ENCODE measurements around the gene OTOP1. TPM values are rescaled to one million over a fixed set of nuclear protein-coding genes. Genes with fewer than 3 reads are reported as not detected.
"Not testable (repeated sequence)": the region's sequence is repeated elsewhere in the genome, so short reads cannot be mapped to it uniquely, and the experiment has no call there.

Gene OTOP1
- total RNA-seq, 1 donor = not detected

DNA sequence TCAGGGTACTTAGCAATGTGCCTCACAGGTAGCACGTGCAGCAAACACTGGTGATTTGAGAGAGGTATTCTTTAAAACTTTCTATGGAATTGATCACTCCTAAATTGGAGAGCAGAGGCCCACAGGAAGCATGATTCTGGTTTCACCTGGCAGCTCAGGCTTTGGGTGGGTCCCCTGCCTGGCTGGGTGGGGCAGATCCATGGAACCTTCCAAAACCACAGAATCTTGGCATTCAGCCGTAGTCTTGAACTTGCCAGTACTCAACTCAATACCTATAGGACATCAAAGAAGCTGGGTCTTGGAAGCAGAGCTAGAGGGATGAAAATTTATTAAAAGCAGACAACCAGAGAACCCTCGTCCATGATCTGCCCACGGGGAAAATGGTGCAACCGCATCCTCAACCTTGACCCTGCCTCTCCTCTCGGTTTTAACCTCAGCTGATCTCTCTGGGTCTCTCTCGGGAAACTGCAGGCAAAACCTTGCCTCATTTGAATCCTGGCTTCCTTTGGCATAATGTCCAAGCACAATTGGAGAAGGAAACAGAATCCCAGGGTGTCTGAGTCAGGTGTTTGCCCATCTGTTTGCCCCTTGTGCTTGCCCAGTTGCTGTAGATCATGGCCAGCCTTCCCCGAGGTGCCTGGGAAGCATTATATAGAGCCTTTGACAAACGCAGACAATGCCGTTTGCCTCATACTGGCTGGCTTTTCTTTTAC, 22.9 kb downstream of the OTOP1 start:
- Histone ChIP-seq H3K4me1 (ENCODE audit: insufficient read depth, low read length) (no peaks in the 10 kb centered on the region), H3K27me3 (ENCODE audit: insufficient read depth, low read length) (peaks cover 3% of the 10 kb centered on the region), H3K4me3 (ENCODE audit: low read length) (no peak overlapping the region), H3K9me3 (ENCODE audit: low read depth, low read length) (no peaks in the 10 kb centered on the region)

DNA sequence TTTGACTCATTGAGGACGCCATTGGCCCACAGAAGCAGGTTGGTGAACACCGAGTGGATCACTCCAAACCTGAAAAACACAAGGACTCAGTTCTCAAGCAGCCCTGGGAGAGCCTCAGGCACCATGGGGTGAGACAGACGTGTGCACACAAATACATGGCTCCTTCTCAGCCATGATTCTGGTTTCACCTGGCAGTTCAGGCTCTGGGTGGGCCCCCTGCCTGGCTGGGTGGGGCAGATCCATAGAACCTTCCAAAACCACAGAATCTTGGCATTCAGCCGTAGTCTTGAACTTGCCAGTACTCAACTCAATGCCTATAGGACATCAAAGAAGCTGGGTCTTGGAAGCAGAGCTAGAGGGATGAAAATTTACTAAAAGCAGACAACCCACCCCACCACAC, 24.2 kb downstream of the OTOP1 start:
- H3K9me3 ChIP-seq (ENCODE audit: low read depth, low read length) = no peaks in the 10 kb centered on the region

GRCh38 chr4:4200624-4201023, 26.1 kb downstream of the OTOP1 start:
- Histone ChIP-seq H3K4me1 (ENCODE audit: insufficient read depth, low read length) (no peaks in the 10 kb centered on the region), H3K27me3 (ENCODE audit: insufficient read depth, low read length) (no peaks in the 10 kb centered on the region), H3K4me3 (ENCODE audit: low read length) (no peak overlapping the region), H3K9me3 (ENCODE audit: low read depth, low read length) (no peaks in the 10 kb centered on the region)

More for the DNA sequence above, 24.2 kb downstream of the OTOP1 start:
- Histone ChIP-seq H3K27me3 (ENCODE audit: insufficient read depth, low read length) (peaks cover 3% of the 10 kb centered on the region), H3K4me3 (ENCODE audit: low read length) (no peak overlapping the region), H3K4me1 (ENCODE audit: insufficient read depth, low read length) (no peaks in the 10 kb centered on the region)

DNA sequence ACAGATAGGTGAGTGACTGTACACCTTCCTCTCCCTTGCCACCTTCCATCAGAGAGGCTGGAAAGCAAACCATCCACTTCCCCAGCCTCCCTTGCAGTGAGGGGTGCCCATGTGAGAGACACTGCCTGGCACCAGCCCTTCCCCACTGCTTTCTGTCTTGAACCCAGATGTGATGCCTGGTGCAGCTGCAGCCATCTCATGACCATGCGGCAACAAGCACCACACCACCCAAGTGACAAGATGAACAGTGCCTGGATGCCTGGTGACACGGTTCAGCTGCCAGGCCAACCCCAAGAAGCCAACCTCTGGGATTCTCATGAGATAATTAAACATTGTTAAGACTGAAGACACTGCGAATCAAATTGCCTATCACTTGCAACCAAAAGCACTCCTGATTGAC, 31.4 kb downstream of the OTOP1 start:
- no peaks in the 10 kb centered on the region for H3K4me1 ChIP-seq (ENCODE audit: insufficient read depth, low read length)
- H3K27me3 ChIP-seq (ENCODE audit: insufficient read depth, low read length) = no peaks in the 10 kb centered on the region
- no peak overlapping the region for H3K4me3 ChIP-seq (ENCODE audit: low read length)
- H3K9me3 ChIP-seq (ENCODE audit: low read depth, low read length) = no peaks in the 10 kb centered on the region

DNA sequence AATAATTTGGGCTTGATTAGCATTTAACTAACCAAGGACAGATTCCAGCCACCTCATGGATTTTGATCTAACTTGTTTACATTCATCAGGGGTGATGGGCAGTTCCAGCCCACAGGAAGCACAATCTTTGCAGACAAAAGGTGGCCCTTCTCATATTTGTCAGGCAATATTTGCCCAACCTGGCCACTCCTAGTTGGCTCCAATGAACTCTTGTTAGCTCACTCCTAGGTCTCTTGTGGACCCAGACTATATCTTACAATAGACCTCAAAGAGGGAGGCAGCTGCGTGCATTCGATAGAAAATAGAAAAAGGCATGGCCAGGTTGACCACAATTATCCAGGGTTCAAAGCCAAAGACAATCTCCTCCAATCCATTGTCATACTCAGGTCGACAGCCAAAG, 38.2 kb downstream of the OTOP1 start:
- H3K9me3 ChIP-seq (ENCODE audit: low read depth, low read length); H3K27me3 ChIP-seq (ENCODE audit: insufficient read depth, low read length); H3K4me3 ChIP-seq (ENCODE audit: low read length); H3K4me1 ChIP-seq (ENCODE audit: insufficient read depth, low read length): not testable (repeated sequence)

GRCh38 chr4:4185528-4185927, 41.2 kb downstream of the OTOP1 start:
- no peaks in the 10 kb centered on the region for H3K27me3 ChIP-seq (ENCODE audit: insufficient read depth, low read length)
- H3K4me1 ChIP-seq (ENCODE audit: insufficient read depth, low read length) = no peaks in the 10 kb centered on the region
- H3K9me3 ChIP-seq (ENCODE audit: low read depth, low read length) = no peaks in the 10 kb centered on the region
- no peak overlapping the region for H3K4me3 ChIP-seq (ENCODE audit: low read length)

- Histone ChIP-seq H3K27me3 (ENCODE audit: insufficient read depth, low read length) (no peaks in the 10 kb centered on the region), H3K4me3 (ENCODE audit: low read length) (no peak overlapping the region), H3K9me3 (ENCODE audit: low read depth, low read length) (no peaks in the 10 kb centered on the region), H3K4me1 (ENCODE audit: insufficient read depth, low read length) (no peaks in the 10 kb centered on the region)
Observed at GRCh38 chr4:4182835-4183568, 43.7 kb downstream of the OTOP1 start.

- no peak overlapping the region for H3K4me3 ChIP-seq (ENCODE audit: low read length)
- no peaks in the 10 kb centered on the region for H3K27me3 ChIP-seq (ENCODE audit: insufficient read depth, low read length)
- H3K9me3 ChIP-seq (ENCODE audit: low read depth, low read length) = no peaks in the 10 kb centered on the region
- no peaks in the 10 kb centered on the region for H3K4me1 ChIP-seq (ENCODE audit: insufficient read depth, low read length)
Observed at GRCh38 chr4:4170596-4171150, 56.1 kb downstream of the OTOP1 start.

GRCh38 chr4:4167981-4168780, 58.5 kb downstream of the OTOP1 start:
- H3K9me3 ChIP-seq (ENCODE audit: low read depth, low read length); H3K27me3 ChIP-seq (ENCODE audit: insufficient read depth, low read length); H3K4me3 ChIP-seq (ENCODE audit: low read length); H3K4me1 ChIP-seq (ENCODE audit: insufficient read depth, low read length): not testable (repeated sequence)

- H3K4me3 ChIP-seq (ENCODE audit: low read length); H3K4me1 ChIP-seq (ENCODE audit: insufficient read depth, low read length); H3K9me3 ChIP-seq (ENCODE audit: low read depth, low read length); H3K27me3 ChIP-seq (ENCODE audit: insufficient read depth, low read length): not testable (repeated sequence)
Observed at GRCh38 chr4:4166986-4167385, 59.7 kb downstream of the OTOP1 start.

DNA sequence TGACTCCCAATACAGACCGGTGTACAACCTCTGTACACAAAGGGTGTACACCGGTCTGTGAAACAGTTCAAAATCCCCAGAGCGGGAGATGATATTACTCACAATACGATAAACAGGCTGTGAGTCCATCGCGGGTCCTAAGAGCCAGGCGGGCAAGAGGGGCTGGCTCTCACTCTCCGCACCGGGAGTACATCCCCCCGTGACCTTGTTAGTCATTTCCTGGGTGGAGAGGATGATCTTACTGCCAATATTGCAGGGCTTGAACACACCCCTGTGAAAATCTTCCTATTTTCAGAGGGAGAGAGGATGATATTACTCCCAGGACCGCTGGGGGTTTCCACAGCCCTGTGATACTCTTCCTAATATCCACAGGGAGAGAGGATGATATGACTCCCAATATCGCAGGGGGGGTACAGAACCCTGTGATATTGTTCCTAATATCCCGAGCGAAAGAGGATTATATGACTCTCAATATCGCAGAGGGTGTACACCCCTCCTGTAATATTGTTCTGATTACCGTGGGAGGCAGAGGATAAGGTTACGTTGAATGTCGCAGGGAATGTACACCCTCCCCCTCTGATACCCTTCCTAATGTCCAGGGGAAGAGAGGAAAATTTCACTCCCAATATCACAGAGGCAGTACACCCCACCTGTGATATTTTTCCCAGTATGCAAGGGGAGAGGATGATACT, 60.9 kb downstream of the OTOP1 start:
- H3K9me3 ChIP-seq (ENCODE audit: low read depth, low read length); H3K4me3 ChIP-seq (ENCODE audit: low read length); H3K4me1 ChIP-seq (ENCODE audit: insufficient read depth, low read length); H3K27me3 ChIP-seq (ENCODE audit: insufficient read depth, low read length): not testable (repeated sequence)

DNA sequence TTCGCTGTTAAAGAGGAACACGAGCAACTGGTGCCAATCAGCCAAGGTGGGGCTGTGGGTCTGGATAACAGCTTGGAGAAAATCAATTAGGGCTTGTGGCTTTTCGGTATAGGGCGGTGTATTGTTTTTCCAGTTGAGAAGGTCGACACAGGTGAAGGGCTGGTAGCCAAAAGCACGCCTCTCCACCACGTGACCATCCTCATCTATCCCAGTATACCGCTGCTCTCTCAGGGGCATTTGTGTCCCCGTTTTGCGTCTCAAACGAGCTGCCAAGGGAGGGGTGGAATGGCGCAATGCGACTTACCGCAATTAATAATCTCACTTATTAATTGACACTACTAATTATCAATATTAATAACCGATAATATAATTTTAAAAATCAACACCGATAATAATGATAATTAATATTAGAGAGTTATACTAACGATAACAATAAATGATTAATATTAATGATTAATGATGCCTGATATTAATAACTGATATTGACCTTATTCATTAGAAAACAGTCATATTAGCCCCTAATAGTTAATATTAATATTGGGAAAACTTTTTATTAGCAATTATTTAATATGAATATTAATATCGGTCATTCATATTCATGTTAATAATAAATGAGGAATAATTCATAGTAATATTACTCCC, 62.1 kb downstream of the OTOP1 start:
- H3K4me1 ChIP-seq (ENCODE audit: insufficient read depth, low read length); H3K27me3 ChIP-seq (ENCODE audit: insufficient read depth, low read length): not testable (repeated sequence)

GRCh38 chr4:4162186-4162585, 64.5 kb downstream of the OTOP1 start:
- not testable (repeated sequence) for H3K27me3 ChIP-seq (ENCODE audit: insufficient read depth, low read length)

More for the DNA sequence above, 62.1 kb downstream of the OTOP1 start:
- H3K4me3 ChIP-seq (ENCODE audit: low read length); H3K9me3 ChIP-seq (ENCODE audit: low read depth, low read length): not testable (repeated sequence)

GRCh38 chr4:4160956-4161665, 65.6 kb downstream of the OTOP1 start:
- H3K4me1 ChIP-seq (ENCODE audit: insufficient read depth, low read length); H3K4me3 ChIP-seq (ENCODE audit: low read length); H3K9me3 ChIP-seq (ENCODE audit: low read depth, low read length); H3K27me3 ChIP-seq (ENCODE audit: insufficient read depth, low read length): not testable (repeated sequence)

More at GRCh38 chr4:4162186-4162585, 64.5 kb downstream of the OTOP1 start:
- H3K4me3 ChIP-seq (ENCODE audit: low read length); H3K4me1 ChIP-seq (ENCODE audit: insufficient read depth, low read length); H3K9me3 ChIP-seq (ENCODE audit: low read depth, low read length): not testable (repeated sequence)

Measured in mononuclear cell (primary cell).